K562 (cell line): ENCODE measurements around the gene IFIT5. TPM values are rescaled to one million over a fixed set of nuclear protein-coding genes. Genes with fewer than 3 reads are reported as not detected.

Experiments
- ATAC-seq: fragments of 200-7000 bp; cut with Tn5 transposase; 3 replicates; pipeline ENCODE4 v1.9.1; 2020; ENCODE audit warnings: moderate library complexity
- BruUV-seq: library from RNA; stranded (reverse); fragments of 400-500 nt; replicated peaks from 2 replicates; lab custom pipeline; 2021; lab: Mats Ljungman, UMichigan
- CTCF ChIA-PET: fragments of 300-600 bp; formaldehyde crosslinking; extraction: SDS; loops from one replicate; lab custom pipeline; 2021; ENCODE audit warnings: low intra/inter-chr PET ratio; lab: Yijun Ruan, JAX
- POLR2A ChIA-PET: fragments of 300-600, 350-650 bp; sonication (Branson Sonifier 250); formaldehyde crosslinking; extraction: SDS; loops from one replicate; lab custom pipeline; 2021; ENCODE audit warnings: antibody characterized with exemption, inconsistent platforms; lab: Yijun Ruan, JAX
- DNase-seq, 4 experiments: peaks; one replicate each; pipeline versions ENCODE4 v3.0.0 to v3.0.0-alpha.2; 2011 to 2018; ENCODE audit warnings: low spot score in 3 of 4, mixed read lengths in 3 of 4; ENCODE audit errors: extremely low read depth in 1 of 4
- FAIRE-seq: peaks from 2 replicates; lab custom pipeline; 2011; peaks lifted over from hg19 to GRCh38; lab: Jason Lieb, UNC
- H2AFZ ChIP-seq: 2 replicates; pipeline ENCODE4 v1.6.0; 2011; ENCODE audit warnings: low read depth, low read length, control low read depth, inconsistent platforms
- H3K27ac ChIP-seq: fragments of 200-600 bp; 3 replicates; pipeline ENCODE4 v1.8.0; 2011; ENCODE audit warnings: low read depth, mild to moderate bottlenecking, control low read depth, inconsistent platforms, low read length, moderate library complexity, mixed read lengths; ENCODE audit errors: extremely low read depth
- H3K27me3 ChIP-seq, 2 experiments: fragments of 300-600 bp in 1 of 2; 2 replicates in 1 of 2; 3 replicates in 1 of 2; pipeline versions ENCODE4 v1.6.0 to v1.8.0; 2011; ENCODE audit warnings: inconsistent platforms in 2 of 2, low read length in 2 of 2, mild to moderate bottlenecking in 1 of 2, mixed read lengths in 1 of 2, moderate library complexity in 1 of 2; ENCODE audit not compliant: control insufficient read depth in 2 of 2, insufficient read depth in 2 of 2
- H3K36me3 ChIP-seq: fragments of 300-600 bp; 3 replicates; pipeline ENCODE4 v1.8.0; 2011; ENCODE audit warnings: mild to moderate bottlenecking, low read length, inconsistent platforms; ENCODE audit not compliant: control insufficient read depth, insufficient read depth
- H3K4me1 ChIP-seq, 2 experiments: fragments of 200-600 bp in 1 of 2; replicated peaks in 1 of 2; 2 replicates in 1 of 2; 3 replicates in 1 of 2; pipeline versions ENCODE4 v1.5.1 to v1.8.0; 2011; ENCODE audit warnings: inconsistent platforms in 2 of 2, low read length in 2 of 2, mild to moderate bottlenecking in 1 of 2, mixed read lengths in 1 of 2, moderate library complexity in 1 of 2; ENCODE audit not compliant: control insufficient read depth in 2 of 2, insufficient read depth in 2 of 2
- H3K4me2 ChIP-seq: 2 replicates; pipeline ENCODE4 v1.6.1; 2011; ENCODE audit warnings: low read length, control low read depth, inconsistent platforms, mixed read lengths; ENCODE audit not compliant: insufficient read depth
- H3K4me3 ChIP-seq: fragments of 200-600 bp; sonication (generic), shearing (Covaris generic); 2 replicates; pipeline ENCODE4 v1.5.1; 2016; ENCODE audit warnings: control low read depth, inconsistent platforms
- H3K79me2 ChIP-seq: fragments of 200-600 bp; 3 replicates; pipeline ENCODE4 v1.8.0; 2011; ENCODE audit warnings: low read length, inconsistent platforms; ENCODE audit not compliant: control insufficient read depth, insufficient read depth
- H3K9ac ChIP-seq, 2 experiments: 2 replicates each; pipeline versions ENCODE4 v1.6.0 to v1.6.1; 2011; ENCODE audit warnings: low read depth in 2 of 2, low read length in 2 of 2, control low read depth in 1 of 2, inconsistent platforms in 1 of 2, mild to moderate bottlenecking in 1 of 2, mixed read lengths in 1 of 2; ENCODE audit not compliant: insufficient read depth in 1 of 2
- H3K9me1 ChIP-seq: one replicate; pipeline ENCODE4 v1.6.0; 2011; ENCODE audit warnings: inconsistent platforms, mild to moderate bottlenecking, low read length, moderate library complexity; ENCODE audit not compliant: control insufficient read depth, insufficient read depth
- H3K9me3 ChIP-seq: replicated peaks from 2 replicates; pipeline ENCODE4 v1.5.1; 2011; ENCODE audit warnings: low read depth, low read length, inconsistent platforms; ENCODE audit not compliant: control insufficient read depth, insufficient read depth
- H4K20me1 ChIP-seq: replicated peaks from 2 replicates; pipeline ENCODE4 v1.6.1; 2011; ENCODE audit warnings: low read length, inconsistent platforms, mixed read lengths; ENCODE audit not compliant: control insufficient read depth, insufficient read depth
- ARNT ChIP-seq, 2 experiments: fragments of 450-650 bp; IDR thresholded peaks; 2 replicates each; pipeline ENCODE4 v1.6.1; 2016; ENCODE audit warnings: mild to moderate bottlenecking in 1 of 2
- CBFA2T3 ChIP-seq: fragments of 450-650 bp; IDR thresholded peaks from 2 replicates; pipeline ENCODE4 v1.6.1; 2017
- CEBPG ChIP-seq, 3 experiments: fragments of 200-800 bp in 1 of 3; sonication (Bioruptor generic) in 1 of 3; sonication (generic) in 1 of 3; formaldehyde crosslinking in 1 of 3; IDR thresholded peaks in 2 of 3; conservative IDR thresholded peaks in 1 of 3; 2 replicates each; pipeline versions ENCODE4 v1.6.1 to v1.8.0; 2016 to 2022; ENCODE audit warnings: missing compliant biosample characterization in 2 of 3, missing genetic modification characterization in 2 of 3, mild to moderate bottlenecking in 1 of 3, missing genetic modification reagents in 1 of 3
- CTCF ChIP-seq, 3 experiments: IDR thresholded peaks in 2 of 3; conservative IDR thresholded peaks in 1 of 3; 2 replicates each; pipeline ENCODE4 v1.5.1; 2011 to 2012; ENCODE audit warnings: low read length in 3 of 3, mild to moderate bottlenecking in 3 of 3, control low read depth in 2 of 3, improper control_type of control experiment in 1 of 3, inconsistent platforms in 1 of 3, low read depth in 1 of 3, mixed read lengths in 1 of 3, moderate library complexity in 1 of 3; ENCODE audit not compliant: insufficient read depth in 2 of 3
- TEAD1 ChIP-seq, 2 experiments: fragments of 450-650 bp in 1 of 2; sonication (generic) in 1 of 2; formaldehyde crosslinking; IDR thresholded peaks; 2 replicates each; pipeline versions ENCODE4 v1.4.0 to v1.8.0; 2020 to 2022; ENCODE audit warnings: mild to moderate bottlenecking in 2 of 2, missing genetic modification reagents in 1 of 2
- in situ Hi-C: fragments of 300-500 bp; cut with MboI; formaldehyde crosslinking; loops from 4 replicates; pipeline ENCODE4 v1.15.0; 2018; ENCODE audit warnings: inconsistent platforms, mixed read lengths
- intact Hi-C: fragments of 100-400 bp; cut with micrococcal nuclease; formaldehyde crosslinking; loops from 2 replicates; pipeline ENCODE4 v1.14.2; 2022
- polyA plus RNA-seq, 8 experiments: library from polyadenylated mRNA; depleted of rRNA in 4 of 8; stranded (reverse) in 5 of 8; unstranded in 3 of 8; fragments of >200 nt; fragmentation: Nextera tagmentation in 2 of 8; fragmentation: Illumina TruSeq in 1 of 8; extraction: Ambion mirVana in 2 of 8; extraction: Trizol in 1 of 8; gene quantifications; 2 replicates each; pipeline versions ENCODE4 v1.2.1 to v1.2.3, GENCODE V29; 2011 to 2014; ENCODE audit warnings: inconsistent platforms in 1 of 8, missing spikeins in 1 of 8
- total RNA-seq, 7 experiments: library from RNA; depleted of rRNA in 6 of 7; stranded (reverse); fragments of >200 nt in 6 of 7; fragmentation: Illumina TruSeq in 2 of 7; extraction: Trizol in 2 of 7; gene quantifications; 2 replicates each; pipeline versions ENCODE4 v1.2.1 to v1.2.3, GENCODE V29; 2011 to 2021; ENCODE audit warnings: low replicate concordance in 1 of 7

IFIT5 gene
- total and polyA plus RNA-seq, 9 of the 15 experiments (the other 6 are each of a cell fraction or from before 2014, with no cell fraction given): 0.04 to 0.11 (median 0.06) TPM; not detected in 5

GRCh38 chr10:89369156-89370105 lies 44.9 kb upstream of the IFIT5 start (continued):
- TF ChIP-seq CTCF (IDR thresholded peaks at IDR 0.05 in 2 of 3, conservative IDR thresholded peaks at IDR 0.05 in 1 of 3; ENCODE audit: insufficient read depth in 2 of 3, low read depth in 1 of 3, low read length in 3 of 3) (peak; percentile 10 to 53 (median 19); a peak in 3 of 6 replicates), ARNT (IDR thresholded peaks at IDR 0.05) (no peak), TEAD1 (CRISPR knock-in tag; IDR thresholded peaks at IDR 0.05) (no peak)
- TF ChIP-seq, all 486 proteins: peak for 4

GRCh38 chr10:89371079-89371478 lies 43.3 kb upstream of the IFIT5 start:
- ChIA-PET CTCF (no interaction called here), POLR2A (no interaction called here)
- Histone ChIP-seq H3K9me1 (no peaks in the 10 kb centered on the region), H3K4me2 (peak overlapping the region; percentile 32; the same call in 1 of the 2 replicates), H3K79me2 (no peaks in the 10 kb centered on the region), H3K36me3 (no peaks in the 10 kb centered on the region), H3K4me3 (no peak overlapping the region), H3K4me1 (peaks cover 0 to 28% of the 10 kb centered on the region in 2 experiments; a peak in 2 of 5 replicates), H4K20me1 (no peaks in the 10 kb centered on the region), H3K9ac (no peak overlapping the region), H3K27ac (no peak overlapping the region), H3K9me3 (no peaks in the 10 kb centered on the region), H2AFZ (peak overlapping the region; percentile 85; the same call in 1 of the 2 replicates), H3K27me3 (no peaks in the 10 kb centered on the region)
- no peak for ATAC-seq
- no TSS peak for BruUV-seq
- FAIRE-seq: no peak
- in situ Hi-C loops (no loop called here), intact Hi-C loops (no loop called here)
- TF ChIP-seq CEBPG (CRISPR knock-in tag; IDR thresholded peaks at IDR 0.05) (no peak), CEBPG (tag; conservative IDR thresholded peaks at IDR 0.05 in 1 of 2, IDR thresholded peaks at IDR 0.05 in 1 of 2) (no peak), CBFA2T3 (0 out of 2 replicates have a peak, but pooled peaks have one; percentile 10)
- DNase-seq: no peak
